Stimulated activated effector memory CD8-positive, alpha-beta T cell treated with anti-CD3 and anti-CD28 coated beads, Interleukin-12 subunit alpha, Interleukin-12 subunit beta, amount 100 ng/mL, for 72 hours (primary cell): Measurements from ENCODE around the gene ITIH4.
"Not testable (repeated sequence)": the region's sequence is repeated elsewhere in the genome, so short reads cannot be mapped to it uniquely, and the experiment has no call there.

Source experiments
- ATAC-seq: fragments of 150-1000 bp; cut with Tn5 transposase; 2 replicates; pipeline ENCODE4 v1.10.0; 2021
- DNase-seq, 2 donors: peaks; one replicate each; pipeline ENCODE4 v3.0.0; 2021 to 2022; ENCODE audit warnings: low spot score in 2 of 2
- H3K27ac Mint-ChIP-seq: one replicate; pipeline ENCODE4 v1.8.0; 2022; ENCODE audit warnings: mild to moderate bottlenecking, mixed read lengths
- H3K36me3 Mint-ChIP-seq: one replicate; pipeline ENCODE4 v1.8.0; 2022; ENCODE audit warnings: mild to moderate bottlenecking, mixed read lengths
- H3K4me1 Mint-ChIP-seq: one replicate; pipeline ENCODE4 v1.8.0; 2022; ENCODE audit warnings: mixed read lengths
- H3K4me3 Mint-ChIP-seq: one replicate; pipeline ENCODE4 v1.8.0; 2022; ENCODE audit warnings: mild to moderate bottlenecking, mixed read lengths
- H3K9me3 Mint-ChIP-seq: one replicate; pipeline ENCODE4 v1.8.0; 2022; ENCODE audit warnings: mixed read lengths

The ITIH4 gene

GRCh38 chr3:52779011-52779836, 51.2 kb downstream of the ITIH4 start:
- Mint-ChIP-seq H3K36me3 (no peaks in the 10 kb centered on the region), H3K27ac (peak overlapping the region; percentile 23), H3K4me1 (peaks cover 6% of the 10 kb centered on the region), H3K9me3 (no peaks in the 10 kb centered on the region), H3K4me3 (no peak overlapping the region)
- ATAC-seq (no peak), DNase-seq (no peak)

GRCh38 chr3:52777959-52778805, 52.3 kb downstream of the ITIH4 start:
- Mint-ChIP-seq H3K27ac (peak overlapping the region; percentile 23), H3K4me3 (no peak overlapping the region), H3K4me1 (peaks cover 6% of the 10 kb centered on the region), H3K36me3 (no peaks in the 10 kb centered on the region), H3K9me3 (no peaks in the 10 kb centered on the region)
- DNase-seq (no peak), ATAC-seq (no peak)

- no peak for ATAC-seq
- H3K4me1 Mint-ChIP-seq, result peaks cover 6% of the 10 kb centered on the region
- H3K4me3 Mint-ChIP-seq, result no peak within 1 kb of the TSS
- no peak for DNase-seq
- H3K9me3 Mint-ChIP-seq, result no peaks in the 10 kb centered on the region
- peak within 1 kb of the TSS; percentile 27 for H3K27ac Mint-ChIP-seq
- no peaks in the 10 kb centered on the region for H3K36me3 Mint-ChIP-seq
Measured at GRCh38 chr3:52777127-52777958, 53.1 kb downstream of the ITIH4 start, which contains the start of gene ITIH1. ITIH1 (plus strand) TSS chr3:52777599; CDS start chr3:52777616, 17 bp downstream.

- H3K4me3 Mint-ChIP-seq, H3K9me3 Mint-ChIP-seq, H3K4me1 Mint-ChIP-seq, DNase-seq, ATAC-seq, H3K36me3 Mint-ChIP-seq: not testable (repeated sequence)
- H3K27ac Mint-ChIP-seq, result peak overlapping the region; percentile 27
Measured at GRCh38 chr3:52776486-52776885, 54.0 kb downstream of the ITIH4 start.

- Mint-ChIP-seq H3K9me3 (no peaks in the 10 kb centered on the region), H3K4me3 (no peak overlapping the region), H3K36me3 (no peaks in the 10 kb centered on the region), H3K4me1 (peaks cover 7% of the 10 kb centered on the region), H3K27ac (peak overlapping the region; percentile 27)
- ATAC-seq (no peak), DNase-seq (no peak)
Measured at GRCh38 chr3:52775877-52776276, 54.6 kb downstream of the ITIH4 start.

GRCh38 chr3:52774901-52775864, 55.3 kb downstream of the ITIH4 start:
- DNase-seq, result no peak
- no peaks in the 10 kb centered on the region for H3K9me3 Mint-ChIP-seq
- H3K4me1 Mint-ChIP-seq, result peaks cover 7% of the 10 kb centered on the region
- peak overlapping the region; percentile 27 for H3K27ac Mint-ChIP-seq
- H3K4me3 Mint-ChIP-seq, result no peak overlapping the region
- H3K36me3 Mint-ChIP-seq, result no peaks in the 10 kb centered on the region
- no peak for ATAC-seq

GRCh38 chr3:52774066-52774713, 56.3 kb downstream of the ITIH4 start:
- ATAC-seq, result no peak
- no peak for DNase-seq
- Mint-ChIP-seq H3K9me3 (no peaks in the 10 kb centered on the region), H3K4me3 (no peak overlapping the region), H3K4me1 (peaks cover 17% of the 10 kb centered on the region), H3K36me3 (no peaks in the 10 kb centered on the region), H3K27ac (no peak overlapping the region)

- Mint-ChIP-seq H3K4me1 (peaks cover 18% of the 10 kb centered on the region), H3K4me3 (no peak overlapping the region), H3K9me3 (no peaks in the 10 kb centered on the region), H3K27ac (no peak overlapping the region), H3K36me3 (peaks cover 4% of the 10 kb centered on the region)
- DNase-seq, result no peak
- no peak for ATAC-seq
Measured at GRCh38 chr3:52773361-52774065, 57.0 kb downstream of the ITIH4 start.

GRCh38 chr3:52771702-52772101, 58.8 kb downstream of the ITIH4 start:
- H3K4me3 Mint-ChIP-seq, result peak overlapping the region; percentile 69
- DNase-seq (no peak), ATAC-seq (no peak)
- peak overlapping the region; percentile 72 for H3K27ac Mint-ChIP-seq
- H3K4me1 Mint-ChIP-seq, result peaks cover 18% of the 10 kb centered on the region
- peaks cover 22% of the 10 kb centered on the region for H3K36me3 Mint-ChIP-seq
- H3K9me3 Mint-ChIP-seq, result no peaks in the 10 kb centered on the region

- H3K9me3 Mint-ChIP-seq, result no peaks in the 10 kb centered on the region
- no peak for DNase-seq
- ATAC-seq, result peak; percentile 45
- H3K27ac Mint-ChIP-seq, result peak overlapping the region; percentile 72
- H3K4me3 Mint-ChIP-seq, result peak overlapping the region; percentile 69
- H3K4me1 Mint-ChIP-seq, result peaks cover 18% of the 10 kb centered on the region
- peaks cover 26% of the 10 kb centered on the region for H3K36me3 Mint-ChIP-seq
Measured at GRCh38 chr3:52771334-52771681, 59.2 kb downstream of the ITIH4 start.

- Mint-ChIP-seq H3K4me1 (peaks cover 18% of the 10 kb centered on the region), H3K27ac (peak within 1 kb of the TSS; percentile 72), H3K4me3 (peak within 1 kb of the TSS; percentile 69), H3K36me3 (peaks cover 32% of the 10 kb centered on the region), H3K9me3 (no peaks in the 10 kb centered on the region)
- DNase-seq (peak; percentile 78 to 94), ATAC-seq (peak; percentile 96)
Measured at GRCh38 chr3:52770496-52771333, 59.8 kb downstream of the ITIH4 start, which contains the start of gene NEK4. NEK4 (minus strand) TSS chr3:52770940; CDS start chr3:52770746, 194 bp downstream.

- H3K4me3 Mint-ChIP-seq, result peak overlapping the region; percentile 69
- no peaks in the 10 kb centered on the region for H3K9me3 Mint-ChIP-seq
- H3K27ac Mint-ChIP-seq, result peak overlapping the region; percentile 72
- peaks cover 18% of the 10 kb centered on the region for H3K4me1 Mint-ChIP-seq
- peaks cover 40% of the 10 kb centered on the region for H3K36me3 Mint-ChIP-seq
- ATAC-seq (no peak), DNase-seq (no peak)
Measured at GRCh38 chr3:52769786-52770455, 60.6 kb downstream of the ITIH4 start.
